NCI-H510A (cell line): ENCODE data around the gene ACSL5.
"Not testable (repeated sequence)": the region's sequence is repeated elsewhere in the genome, so short reads cannot be mapped to it uniquely, and the experiment has no call there.

ENCODE experiments used
- DNase-seq: peaks from one replicate; lab custom pipeline; 2025; lab: John Stamatoyannopoulos, UW

ACSL5 gene

GRCh38 chr10:112412696-112413095 is 38.8 kb downstream of the ACSL5 start:
- no peak for DNase-seq

GRCh38 chr10:112421731-112422130 is 47.8 kb downstream of the ACSL5 start:
- no peak for DNase-seq

DNA sequence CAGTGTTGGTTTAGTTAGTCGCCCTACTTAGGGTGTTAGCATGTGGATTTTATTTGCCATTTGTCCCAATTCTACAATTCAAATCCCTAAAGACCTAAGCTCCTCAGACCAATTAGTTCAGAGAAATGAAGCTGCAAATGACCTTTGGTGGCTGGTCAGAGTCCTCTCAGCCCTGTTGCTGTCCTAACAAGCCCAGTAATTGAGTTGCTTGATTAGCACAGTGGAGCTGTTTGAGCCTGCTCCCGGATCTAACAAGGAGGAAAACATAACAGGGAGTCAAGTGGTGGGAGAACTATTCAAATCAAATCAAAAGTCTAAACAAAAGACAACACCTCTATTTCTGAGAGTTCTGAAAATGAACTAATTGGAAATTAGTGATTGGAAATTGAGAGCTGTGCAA is 50.7 kb downstream of the ACSL5 start:
- no peak for DNase-seq

DNA sequence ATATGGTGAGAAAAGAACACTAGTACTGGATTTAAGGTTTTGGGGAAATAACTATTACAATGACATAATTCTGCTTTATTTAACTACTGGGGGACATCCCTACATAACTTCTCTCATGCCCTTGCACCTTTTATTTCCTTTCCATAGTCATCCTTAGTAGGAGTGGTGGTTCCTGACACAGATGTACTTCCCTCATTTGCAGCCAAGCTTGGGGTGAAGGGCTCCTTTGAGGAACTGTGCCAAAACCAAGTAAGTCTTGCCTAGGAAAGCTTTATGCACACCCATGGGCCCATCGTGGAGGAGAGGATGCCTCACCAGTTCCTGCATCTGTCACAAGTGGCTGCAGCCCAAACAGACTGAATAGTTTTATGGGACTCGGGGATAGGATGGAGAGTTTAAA is 52.2 kb downstream of the ACSL5 start:
- no peak for DNase-seq

DNA sequence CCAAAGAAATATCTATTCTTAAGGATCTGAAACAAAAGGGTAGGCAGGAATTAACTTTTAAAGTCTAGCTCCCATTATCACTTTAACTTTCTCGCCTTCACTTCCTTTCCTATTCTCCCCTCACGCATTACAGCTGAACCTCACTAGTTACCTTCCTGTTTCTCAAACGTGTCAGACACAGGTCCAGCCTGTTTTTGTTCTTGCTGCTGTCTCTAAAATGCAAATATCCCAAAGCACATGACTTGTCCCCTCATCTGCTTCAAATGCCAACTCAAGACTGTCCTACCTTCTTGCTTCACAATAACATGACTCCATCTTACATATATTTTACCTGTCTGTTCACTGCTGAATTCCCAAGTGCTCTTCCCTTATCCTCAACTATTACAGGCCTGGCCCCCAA is 55.2 kb downstream of the ACSL5 start:
- DNase-seq = no peak

DNA sequence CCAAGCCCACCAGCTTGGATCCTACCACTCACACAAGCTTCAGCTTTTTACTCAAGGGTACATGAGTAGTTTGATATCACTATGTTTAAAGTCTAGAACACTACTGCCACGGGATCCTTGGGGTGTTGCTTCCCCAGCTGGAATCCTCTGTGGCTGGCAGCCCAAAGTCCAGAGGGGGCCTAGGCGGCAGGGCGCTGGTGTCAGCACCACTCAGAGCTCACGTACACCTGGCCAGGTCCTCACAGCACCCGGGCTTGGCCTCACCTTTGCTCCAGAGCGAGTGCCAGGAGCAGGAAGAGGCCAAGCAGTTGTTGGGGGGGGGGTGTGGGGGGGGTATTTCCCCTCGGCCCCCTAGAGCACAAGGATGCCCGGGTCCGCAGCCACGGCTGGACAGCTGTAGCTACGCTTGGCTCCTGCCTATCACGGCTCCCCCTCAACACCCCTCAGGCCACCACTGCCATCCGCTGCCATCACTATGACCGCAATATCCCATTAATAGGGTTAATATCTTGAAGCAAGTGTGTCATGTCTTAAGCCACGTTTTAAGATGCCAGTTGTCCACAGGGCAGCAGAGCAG is 55.8 kb downstream of the ACSL5 start:
- no peak for DNase-seq

DNA sequence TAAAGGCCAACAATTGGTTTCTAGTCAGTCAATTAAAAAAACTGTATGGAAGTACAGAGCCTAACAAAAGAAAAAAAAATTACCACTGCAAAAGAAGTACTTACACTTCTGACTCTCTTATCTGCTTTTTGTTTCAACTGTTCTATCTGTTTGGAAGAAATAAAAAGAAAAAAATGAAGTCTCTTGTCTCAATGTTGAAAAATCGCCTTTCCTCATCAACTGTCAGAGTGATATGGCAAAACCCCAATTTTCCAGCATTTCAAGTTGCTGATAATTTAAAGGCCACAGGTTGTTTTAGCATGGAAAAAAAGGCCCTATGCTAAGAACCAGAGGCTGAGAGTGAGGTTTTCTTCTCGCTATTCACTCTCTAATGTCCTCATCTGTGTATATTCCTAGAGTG is 59.2 kb downstream of the ACSL5 start:
- no peak for DNase-seq

DNA sequence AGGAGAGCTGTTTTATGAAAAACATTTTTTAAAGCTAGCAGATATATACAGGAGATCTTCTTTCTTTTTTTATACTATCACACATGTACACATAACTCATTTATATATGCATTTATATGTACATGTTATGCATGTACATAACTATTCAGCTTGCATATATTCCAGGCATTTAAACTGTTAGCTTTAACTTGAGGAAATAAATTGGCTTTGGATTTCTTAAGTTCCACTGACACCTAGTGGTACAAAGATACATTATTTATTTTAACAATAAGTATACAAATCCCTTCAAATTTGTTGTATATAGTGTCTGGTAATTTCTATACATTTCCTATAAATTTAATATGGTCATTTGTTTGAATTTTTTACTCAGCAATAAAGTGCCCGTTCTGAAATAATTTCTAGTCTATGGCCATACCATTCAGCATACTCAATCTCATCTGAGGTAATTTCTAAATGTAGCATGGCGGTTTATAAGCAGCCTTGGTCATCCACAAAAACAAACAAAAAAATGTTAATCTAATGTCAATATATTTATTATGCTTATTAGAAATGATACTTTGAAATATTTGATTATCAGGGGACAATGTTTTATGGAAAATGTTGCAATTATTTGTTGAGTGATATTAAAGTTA is 61.2 kb downstream of the ACSL5 start:
- no peak for DNase-seq

- no peak for DNase-seq
Observed at GRCh38 chr10:112438356-112438755, 64.4 kb downstream of the ACSL5 start.

DNA sequence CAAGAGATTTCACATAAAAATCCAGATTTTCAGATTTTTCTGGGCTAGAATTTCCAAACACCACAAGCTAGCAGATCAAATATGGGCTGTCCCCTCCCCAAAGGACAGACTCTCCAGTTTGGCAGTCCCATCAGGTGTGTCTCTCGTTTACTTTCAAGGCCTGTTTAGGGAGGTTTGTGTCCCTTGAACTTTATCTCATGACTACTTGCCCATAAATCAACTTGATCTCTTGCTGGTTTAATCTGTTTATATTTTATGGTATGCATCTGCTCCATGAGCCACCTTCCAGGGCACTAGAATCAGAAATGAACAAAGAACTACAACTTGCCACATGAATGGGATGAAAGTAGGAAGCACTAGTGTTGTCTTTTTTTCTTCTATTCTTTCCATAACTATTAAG is 67.6 kb downstream of the ACSL5 start:
- DNase-seq = no peak

DNA sequence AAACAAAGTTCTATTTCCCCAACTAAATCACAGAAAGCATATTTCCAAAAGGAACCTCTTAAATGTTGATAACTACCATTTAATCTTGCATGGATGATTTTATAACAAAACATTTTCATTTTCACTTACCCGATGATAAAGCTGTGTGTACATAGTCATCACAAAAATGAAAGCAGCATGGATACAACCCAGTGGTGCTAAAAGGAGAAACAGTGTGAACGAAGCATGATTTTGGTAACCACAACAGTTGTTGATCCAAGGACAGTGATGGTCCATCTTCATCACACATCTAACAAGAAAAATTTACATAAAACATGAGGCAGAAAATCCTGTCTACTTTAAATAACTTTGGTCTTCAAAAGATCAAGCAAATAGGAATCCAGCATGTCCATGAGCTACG is 68.1 kb downstream of the ACSL5 start:
- DNase-seq = no peak

- peak; percentile 4 for DNase-seq
Observed at GRCh38 chr10:112446055-112446854, 72.3 kb downstream of the ACSL5 start.

GRCh38 chr10:112446855-112447619 is 73.1 kb downstream of the ACSL5 start, which contains the start of the genes VTI1A and ZDHHC6:
Gene VTI1A, plus strand, starts transcription at chr10:112447215. Its CDS starts 159 bp downstream, at chr10:112447374.
Gene ZDHHC6, minus strand, starts transcription at chr10:112446914. Its CDS starts 1,478 bp downstream, at chr10:112445436.
- peak; percentile 79 for DNase-seq

DNA sequence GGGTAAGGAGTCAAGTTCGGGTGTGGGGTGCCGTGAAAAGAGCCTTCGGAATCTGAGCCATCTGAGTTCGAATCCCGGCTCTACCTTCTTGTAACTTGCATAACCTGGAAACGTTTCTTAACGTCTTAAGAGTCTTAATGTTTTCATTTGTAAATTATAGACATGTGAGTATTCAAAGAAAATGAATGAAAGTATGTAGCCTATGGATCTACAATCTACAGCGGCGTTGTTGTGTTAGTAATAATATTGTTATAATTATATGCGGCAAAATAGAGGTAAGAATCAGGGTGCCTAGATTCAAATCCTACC is 73.7 kb downstream of the ACSL5 start:
- DNase-seq = no peak

DNA sequence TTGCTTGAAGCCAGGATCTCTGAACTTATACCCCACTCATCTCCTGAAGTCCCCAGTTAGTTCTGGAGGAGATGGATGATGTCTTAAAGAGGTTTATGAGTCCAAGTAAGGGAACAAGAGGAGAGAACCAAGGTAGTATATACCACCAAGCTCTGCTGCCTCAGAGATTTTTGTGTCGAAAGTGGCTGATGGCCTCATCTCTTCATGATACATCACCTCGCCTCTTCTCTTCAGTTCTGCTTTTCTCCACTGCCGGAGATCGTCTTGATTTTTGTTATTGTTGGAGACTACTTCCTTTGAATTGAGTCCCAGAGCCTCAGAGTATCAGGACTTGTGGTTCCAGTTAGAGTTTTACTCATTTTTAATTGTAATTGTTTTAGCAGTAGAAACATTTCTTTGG is 75.0 kb downstream of the ACSL5 start:
- no peak for DNase-seq

DNA sequence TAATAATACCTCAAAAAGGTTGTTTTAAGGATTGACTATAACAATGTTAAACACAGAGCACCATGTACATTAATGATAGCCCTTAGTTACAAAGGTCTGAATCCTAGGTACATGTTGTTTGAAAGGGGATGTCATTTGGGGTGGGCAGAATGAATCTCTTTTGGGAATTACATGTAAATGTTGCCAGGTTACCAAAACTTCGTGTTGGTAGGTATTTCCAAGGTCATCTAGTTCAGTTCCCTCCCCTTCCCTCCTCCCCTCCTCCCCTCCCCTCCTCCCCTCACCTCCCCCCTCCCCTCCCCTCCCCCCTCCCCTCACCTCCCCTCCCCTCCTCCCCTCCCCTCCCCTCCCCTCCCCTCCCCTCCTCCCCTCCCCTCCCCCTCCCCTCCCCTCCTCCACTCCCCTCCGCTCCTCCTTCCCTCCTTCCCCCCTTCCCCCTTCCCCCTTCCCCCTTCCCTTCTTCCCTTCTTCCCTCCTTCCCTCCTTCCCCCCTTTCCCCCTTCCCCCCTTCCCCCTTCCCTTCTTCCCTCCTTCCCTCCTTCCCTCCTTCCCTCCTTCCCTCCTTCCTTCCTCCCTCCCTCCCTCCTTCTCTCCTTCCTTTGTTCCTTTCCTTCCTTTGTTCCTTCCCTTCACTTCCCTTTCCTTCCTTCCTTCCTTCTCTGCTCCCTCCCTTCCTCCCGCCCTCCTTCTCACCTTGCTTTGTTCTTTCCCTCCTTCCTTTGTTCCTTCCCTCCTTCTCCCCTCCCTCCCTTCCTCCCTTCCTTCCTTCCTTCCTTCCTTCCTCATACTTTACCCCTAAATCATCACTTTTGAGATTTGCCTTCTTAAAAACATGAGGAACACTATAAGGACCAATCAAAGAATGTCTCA is 81.2 kb downstream of the ACSL5 start:
- no peak for DNase-seq

GRCh38 chr10:112456533-112456932 is 82.6 kb downstream of the ACSL5 start:
- no peak for DNase-seq

- no peak for DNase-seq
Observed at GRCh38 chr10:112460366-112460765, 86.5 kb downstream of the ACSL5 start.

DNA sequence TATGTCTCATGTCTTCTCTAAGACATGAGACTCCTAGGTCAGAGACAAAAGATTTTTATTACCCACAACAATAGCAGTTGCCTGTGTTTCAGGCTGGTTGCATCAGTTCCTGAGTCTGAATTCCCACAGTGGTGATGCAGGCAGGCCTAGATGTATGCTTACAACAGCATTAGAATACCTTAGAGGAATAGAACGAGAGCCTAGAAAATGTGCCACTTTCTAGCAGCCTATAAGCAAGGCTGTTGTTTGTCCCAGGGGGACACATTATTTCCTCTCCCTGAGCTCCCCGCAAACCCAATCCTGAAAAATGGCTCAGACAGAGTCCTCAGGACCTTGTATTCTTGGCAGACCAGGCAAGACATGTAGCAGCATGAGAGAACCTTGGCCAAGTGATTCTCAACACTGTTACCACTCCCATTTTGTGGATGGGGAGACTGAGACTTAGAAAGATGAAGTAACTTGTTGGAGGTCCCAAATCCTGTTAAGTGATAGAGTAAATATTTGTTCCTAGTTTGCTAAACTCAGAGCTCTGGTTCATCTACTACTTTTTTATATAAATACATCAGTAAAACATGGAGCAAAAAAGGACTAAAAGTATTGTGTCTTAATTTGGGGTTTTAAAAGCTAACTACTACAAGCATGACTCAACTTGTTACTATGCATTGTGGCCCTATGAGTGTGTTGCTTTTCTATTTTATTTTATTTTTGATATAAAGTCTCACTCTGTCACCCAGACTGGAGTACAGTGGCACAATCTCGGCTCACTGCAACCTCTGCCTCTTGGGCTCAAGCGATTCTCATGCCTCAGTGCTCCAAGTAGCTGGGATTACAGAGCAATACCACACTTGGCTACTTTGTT is 87.3 kb downstream of the ACSL5 start:
- DNase-seq = no peak

DNA sequence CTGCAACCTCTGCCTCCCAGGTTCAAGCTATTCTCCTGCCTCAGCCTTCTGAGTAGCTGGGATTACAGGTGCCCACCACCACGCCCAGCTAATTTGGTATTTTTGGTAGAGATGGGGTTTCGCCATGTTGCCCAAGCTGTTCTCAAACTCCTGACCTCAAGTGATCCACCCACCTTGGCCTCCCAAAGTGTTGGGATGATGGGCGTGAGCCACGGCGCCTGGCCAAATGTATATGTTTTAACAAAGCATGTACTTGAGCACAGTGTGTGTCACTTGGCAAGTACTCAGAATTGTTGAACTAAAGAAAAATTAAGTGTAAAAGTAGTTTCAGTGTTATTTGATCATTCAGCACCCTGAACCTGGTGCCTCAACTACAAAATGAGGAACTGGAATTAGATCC is 90.2 kb downstream of the ACSL5 start:
- not testable (repeated sequence) for DNase-seq
